Dermis microvascular lymphatic vessel endothelial cell (primary cell): Measurements from ENCODE around the gene CLSTN3. TPM values are rescaled to one million over a fixed set of nuclear protein-coding genes. Genes with fewer than 3 reads are reported as not detected.

Experiments used
- DNase-seq, 2 donors: peaks; one replicate each; pipeline versions ENCODE4 v3.0.0 to v3.0.0-alpha.2; 2010; ENCODE audit warnings: low read depth in 2 of 2
- total RNA-seq: library from RNA; depleted of rRNA; stranded (reverse); fragments of >200 nt; gene quantifications from 2 replicates; pipeline ENCODE4 v1.2.1, GENCODE V29; 2014

Gene CLSTN3
- total RNA-seq, 1 donor from 2014 or later, result 15.0 TPM

GRCh38 chr12:7188562-7189397 lies 58.6 kb downstream of the CLSTN3 start:
- DNase-seq, result peak; percentile 93 to 98

GRCh38 chr12:7189398-7190267 lies 59.5 kb downstream of the CLSTN3 start, which contains the start of gene PEX5:
Gene PEX5, plus strand, starts transcription at chr12:7189686. Its CDS starts 692 bp downstream, at chr12:7190378.
- peak; percentile 71 to 94 for DNase-seq

GRCh38 chr12:7190268-7191055 lies 60.3 kb downstream of the CLSTN3 start:
- peak in 1 of 2 donors; percentile 8 for DNase-seq

- no peak for DNase-seq
Observed at GRCh38 chr12:7193674-7194073, 63.5 kb downstream of the CLSTN3 start.

- no peak for DNase-seq
Observed at GRCh38 chr12:7197841-7198240, 67.7 kb downstream of the CLSTN3 start.

GRCh38 chr12:7203109-7203508 lies 72.9 kb downstream of the CLSTN3 start:
- DNase-seq, result no peak

GRCh38 chr12:7205091-7205490 lies 74.9 kb downstream of the CLSTN3 start:
- DNase-seq, result no peak

- no peak for DNase-seq
Observed at GRCh38 chr12:7206691-7207090, 76.5 kb downstream of the CLSTN3 start.

- DNase-seq, result no peak
Observed at GRCh38 chr12:7207866-7208625, 77.9 kb downstream of the CLSTN3 start.

Other genes with a start within 250 kb of the CLSTN3 start
- 2.0 and 2.1 TPM in 2 replicates for gene LRRC23, start 225.5 kb upstream of the CLSTN3 start, total RNA-seq
- gene ENO2, start 215.8 kb upstream of the CLSTN3 start, total RNA-seq, result 1.0 and 1.4 TPM in 2 replicates
- 5.1 and 12.1 TPM in 2 replicates for gene ATN1, start 202.4 kb upstream of the CLSTN3 start, total RNA-seq
- gene RNU7-1, start 186.6 kb upstream of the CLSTN3 start, total RNA-seq, result not detected in 2 replicates
- 88.7 and 206 TPM in 2 replicates for gene C12orf57, start 186.3 kb upstream of the CLSTN3 start, total RNA-seq
- gene PTPN6, start 179.0 kb upstream of the CLSTN3 start, total RNA-seq, result 2.4 and 2.6 TPM in 2 replicates
- 158 and 184 TPM in 2 replicates for gene PHB2, start 159.7 kb upstream of the CLSTN3 start, total RNA-seq
- gene EMG1, start 159.5 kb upstream of the CLSTN3 start, total RNA-seq, result 30.2 and 30.8 TPM in 2 replicates
- 9.7 and 11.3 TPM in 2 replicates for gene LPCAT3, start 111.9 kb upstream of the CLSTN3 start, total RNA-seq
- gene C1S, start 69.7 kb upstream of the CLSTN3 start, total RNA-seq, result 0.13 TPM in 2 replicates
- gene C1R, start 37.9 kb upstream of the CLSTN3 start, total RNA-seq, result 0.77 and 1.1 TPM in 2 replicates
- 13.4 and 15.6 TPM in 2 replicates for gene C1RL, start 21.2 kb upstream of the CLSTN3 start, total RNA-seq
- gene RBP5, start 1.5 kb upstream of the CLSTN3 start, total RNA-seq, result 0.26 and 0.38 TPM in 2 replicates
- 31.6 and 33.0 TPM in 2 replicates for gene PEX5, start 59.3 kb downstream of the CLSTN3 start, total RNA-seq
- gene ACSM4, start 173.7 kb downstream of the CLSTN3 start, total RNA-seq, result not detected in 2 replicates